ENCODE data around the gene SLC16A13.
A peak's percentile ranks its signal among the peaks of the same experiment; 100 is the strongest.
"Not testable (repeated sequence)": the region's sequence is repeated elsewhere in the genome, so short reads cannot be mapped to it uniquely, and the experiment has no call there.

Gene SLC16A13, protein sequence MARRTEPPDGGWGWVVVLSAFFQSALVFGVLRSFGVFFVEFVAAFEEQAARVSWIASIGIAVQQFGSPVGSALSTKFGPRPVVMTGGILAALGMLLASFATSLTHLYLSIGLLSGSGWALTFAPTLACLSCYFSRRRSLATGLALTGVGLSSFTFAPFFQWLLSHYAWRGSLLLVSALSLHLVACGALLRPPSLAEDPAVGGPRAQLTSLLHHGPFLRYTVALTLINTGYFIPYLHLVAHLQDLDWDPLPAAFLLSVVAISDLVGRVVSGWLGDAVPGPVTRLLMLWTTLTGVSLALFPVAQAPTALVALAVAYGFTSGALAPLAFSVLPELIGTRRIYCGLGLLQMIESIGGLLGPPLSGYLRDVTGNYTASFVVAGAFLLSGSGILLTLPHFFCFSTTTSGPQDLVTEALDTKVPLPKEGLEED

GRCh38 chr17:7035591-7036368 lies at the start of gene SLC16A13:
TSS of gene SLC16A13 (plus strand) at chr17:7036015. CDS start at chr17:7036383, 368 bp downstream.
- peak; percentile 95 for DNase-seq

DNA sequence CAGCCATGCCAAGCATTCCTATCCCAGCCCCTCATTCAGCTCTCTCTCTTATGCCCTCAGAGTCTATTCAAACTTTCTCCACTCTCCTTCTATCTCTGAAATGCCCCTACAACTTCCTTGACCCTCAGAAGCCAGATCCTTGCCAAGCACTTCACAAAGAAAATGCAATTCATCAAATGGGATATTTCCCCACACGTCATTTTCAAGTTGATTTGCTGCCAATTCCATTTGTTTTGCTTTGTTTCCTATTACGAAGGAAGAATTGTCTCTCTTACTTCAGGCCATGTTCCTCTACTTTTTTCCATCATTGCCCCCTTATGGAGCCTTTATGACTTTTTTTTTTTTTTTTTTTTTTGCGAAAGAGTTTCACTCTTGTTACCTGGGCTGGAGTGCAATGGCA lies 49.1 kb upstream of the SLC16A13 start:
- DNase-seq, result no peak

DNA sequence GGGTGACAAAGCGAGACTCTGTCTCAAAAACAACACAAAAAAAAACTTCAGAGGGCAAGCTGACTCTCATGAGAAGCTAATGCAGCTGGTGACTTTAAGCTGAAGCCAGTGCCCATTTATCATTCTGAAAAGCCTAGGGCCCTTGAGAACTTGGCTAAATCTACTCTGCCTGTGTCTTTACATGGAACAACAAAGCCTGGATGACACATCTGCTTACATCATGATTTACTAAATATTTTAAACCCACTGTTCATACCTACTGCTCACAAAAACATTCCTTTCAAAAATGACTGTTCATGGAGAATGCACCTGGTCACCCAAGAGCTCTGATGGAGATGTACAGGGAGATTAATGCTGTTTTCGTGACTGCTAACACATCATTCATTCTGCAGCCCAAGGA lies 46.0 kb upstream of the SLC16A13 start:
- DNase-seq, result no peak

DNA sequence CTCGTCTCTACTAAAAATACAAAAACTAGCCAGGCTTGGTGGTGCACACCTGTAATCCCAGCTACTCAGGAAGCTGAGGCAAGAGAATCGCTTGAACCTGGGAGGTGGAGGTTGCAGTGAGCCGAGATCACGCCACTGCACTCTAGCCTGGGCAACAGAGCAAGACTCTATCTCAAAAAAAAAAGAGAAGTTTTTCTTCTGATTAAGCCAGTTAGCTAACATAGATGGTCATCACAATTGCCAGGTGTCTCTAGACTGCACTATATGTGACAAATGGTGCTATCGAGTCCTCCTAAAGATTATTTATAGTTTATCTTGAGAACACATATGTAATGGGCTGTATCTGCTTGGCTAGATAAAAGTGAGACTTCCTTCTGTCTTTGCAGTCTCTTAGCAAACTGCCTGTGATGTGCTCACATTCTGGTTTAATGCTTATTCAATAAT lies 42.2 kb upstream of the SLC16A13 start:
- not testable (repeated sequence) for DNase-seq

- DNase-seq, result no peak
Measured at GRCh38 chr17:6994118-6994598, 41.7 kb upstream of the SLC16A13 start.

GRCh38 chr17:6994666-6995256 lies 41.1 kb upstream of the SLC16A13 start:
- DNase-seq, result no peak

- no peak for DNase-seq
Measured at GRCh38 chr17:6995500-6996255, 40.1 kb upstream of the SLC16A13 start, which contains the start of gene ALOX12. TSS of gene ALOX12 (plus strand) at chr17:6996049. CDS start at chr17:6996118, 69 bp downstream.

DNA sequence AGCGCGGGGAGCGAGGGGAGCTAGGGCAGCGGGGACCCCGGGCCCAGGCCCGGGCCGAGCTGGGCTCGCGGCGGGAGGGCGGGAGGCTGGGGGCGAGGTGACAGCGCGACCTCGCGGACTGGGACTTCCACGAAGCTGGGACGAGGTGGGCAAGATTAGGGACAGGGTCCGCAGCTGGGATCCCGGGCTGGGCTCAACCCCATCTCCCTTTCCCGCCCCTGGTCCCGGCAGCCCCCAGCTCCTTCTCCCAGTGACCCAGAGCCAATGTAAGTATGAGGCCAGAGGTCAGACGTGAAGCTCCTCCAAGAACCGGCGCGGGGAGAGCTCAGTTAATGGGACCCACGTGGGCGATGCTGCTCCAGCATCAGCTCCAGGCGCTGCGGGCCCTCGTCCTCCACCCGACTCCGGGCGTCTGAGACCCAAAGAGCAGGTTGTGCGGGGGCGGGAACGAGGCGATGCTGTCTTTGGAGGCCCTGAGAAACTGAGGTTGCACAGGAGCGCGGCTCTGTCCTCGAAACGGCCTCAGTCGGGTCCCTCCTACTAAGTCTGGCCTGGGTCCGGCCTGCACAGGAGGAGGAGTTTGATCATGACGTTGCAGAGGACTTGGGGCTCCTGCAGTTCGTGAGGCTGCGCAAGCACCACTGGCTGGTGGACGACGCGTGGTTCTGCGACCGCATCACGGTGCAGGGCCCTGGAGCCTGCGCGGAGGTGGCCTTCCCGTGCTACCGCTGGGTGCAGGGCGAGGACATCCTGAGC lies 39.4 kb upstream of the SLC16A13 start:
- no peak for DNase-seq

DNA sequence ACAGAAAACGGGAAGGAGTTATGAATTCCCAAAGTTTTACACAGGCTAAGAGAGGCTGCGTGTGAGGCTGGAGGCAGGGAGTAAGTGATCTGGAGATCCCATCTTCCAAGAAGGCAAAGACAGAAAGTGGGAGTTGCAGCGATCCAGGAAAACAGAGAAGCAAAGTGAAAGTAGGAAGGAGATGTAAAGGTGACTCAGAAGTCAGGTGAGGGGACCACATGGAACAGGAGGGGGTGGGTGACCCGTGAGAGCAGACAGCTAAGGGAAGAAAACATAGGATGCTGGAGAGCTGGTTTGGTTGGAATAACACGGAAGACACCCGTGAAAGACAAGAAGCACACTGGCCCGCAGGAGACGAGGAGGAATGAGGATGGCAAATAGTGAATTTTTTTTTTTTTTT lies 38.6 kb upstream of the SLC16A13 start:
- no peak for DNase-seq

DNA sequence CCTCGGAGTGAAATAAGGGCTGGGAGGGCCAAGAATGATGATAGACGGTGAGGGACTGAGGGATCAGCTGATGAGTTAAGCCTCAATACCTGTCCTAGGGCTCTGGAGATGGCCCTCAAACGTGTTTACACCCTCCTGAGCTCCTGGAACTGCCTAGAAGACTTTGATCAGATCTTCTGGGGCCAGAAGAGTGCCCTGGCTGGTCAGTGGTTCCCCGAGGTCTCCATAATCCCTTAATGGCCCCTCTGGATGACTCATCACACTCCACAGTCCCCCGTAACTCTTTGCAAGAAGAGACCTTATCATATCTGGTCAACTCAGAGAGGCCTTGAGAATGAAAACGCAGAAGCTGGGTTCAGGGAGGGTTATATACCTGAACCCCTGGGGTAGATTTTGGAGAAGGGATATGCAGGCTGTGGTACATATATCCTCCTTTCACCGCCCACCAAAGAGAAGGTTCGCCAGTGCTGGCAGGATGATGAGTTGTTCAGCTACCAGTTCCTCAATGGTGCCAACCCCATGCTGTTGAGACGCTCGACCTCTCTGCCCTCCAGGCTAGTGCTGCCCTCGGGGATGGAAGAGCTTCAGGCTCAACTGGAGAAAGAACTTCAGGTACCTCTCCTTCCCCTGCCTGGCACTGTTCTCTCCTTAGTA lies 36.8 kb upstream of the SLC16A13 start:
- DNase-seq, result no peak

GRCh38 chr17:7001318-7001961 lies 34.4 kb upstream of the SLC16A13 start:
- no peak for DNase-seq

- no peak for DNase-seq
Measured at GRCh38 chr17:7002288-7003047, 33.3 kb upstream of the SLC16A13 start.

- DNase-seq, result no peak
Measured at GRCh38 chr17:7003745-7004144, 32.1 kb upstream of the SLC16A13 start.

- DNase-seq, result peak; percentile 31
Measured at GRCh38 chr17:7004398-7005253, 31.2 kb upstream of the SLC16A13 start.

GRCh38 chr17:7005716-7006115 lies 30.1 kb upstream of the SLC16A13 start:
- no peak for DNase-seq

- DNase-seq, result no peak
Measured at GRCh38 chr17:7007143-7007542, 28.7 kb upstream of the SLC16A13 start.

DNA sequence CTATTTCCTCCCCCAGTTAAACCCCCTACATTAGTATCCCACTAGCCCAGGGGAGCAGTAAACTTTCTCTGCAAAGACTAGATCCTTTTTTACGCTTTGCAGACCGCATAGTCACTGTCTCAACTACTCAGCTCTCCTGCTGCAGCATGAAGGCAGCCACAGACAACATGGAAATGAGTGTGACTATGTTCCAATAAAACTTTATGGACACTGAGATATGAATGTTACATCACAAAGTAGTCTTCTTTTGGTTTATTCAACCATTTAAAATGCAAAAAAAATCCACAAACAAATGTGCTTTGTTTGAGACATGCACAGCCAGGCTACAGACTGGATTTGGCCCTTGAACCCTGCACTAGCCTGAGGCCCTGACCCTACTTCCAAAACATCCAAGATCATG lies 25.3 kb upstream of the SLC16A13 start:
- DNase-seq, result no peak

DNA sequence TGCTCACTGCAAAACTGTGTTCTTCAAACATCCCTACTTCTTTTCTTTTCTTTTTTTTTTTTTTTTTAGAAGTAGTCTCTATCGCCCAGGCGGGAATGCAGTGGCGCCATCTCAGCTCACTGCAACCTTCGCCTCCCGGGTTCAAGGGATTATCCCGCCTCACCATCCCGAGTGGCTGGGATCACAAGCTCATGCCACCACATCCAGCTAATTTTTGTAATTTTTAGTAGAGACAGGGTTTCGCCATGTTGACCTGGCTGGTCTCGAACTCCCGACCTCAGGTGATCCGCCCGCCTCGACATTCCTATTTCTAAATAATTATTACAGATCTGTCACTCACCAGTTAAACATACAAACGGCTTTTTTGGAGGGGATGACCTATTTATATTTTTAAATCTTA lies 24.4 kb upstream of the SLC16A13 start:
- DNase-seq, result no peak

DNA sequence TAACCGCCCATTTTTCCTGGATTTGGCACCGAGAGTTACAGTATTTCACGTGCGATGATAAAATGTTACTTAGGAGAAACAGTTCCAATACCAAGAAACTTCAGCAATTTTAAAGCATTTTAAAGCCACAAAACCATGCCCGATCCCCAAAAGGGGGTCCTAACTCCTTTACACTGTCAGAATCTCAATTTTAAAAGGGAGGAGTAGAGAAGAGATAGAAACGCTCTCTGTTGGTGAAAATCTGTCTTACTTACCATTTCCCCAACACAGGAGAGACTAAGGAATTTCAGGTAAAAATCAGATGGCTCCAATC lies 23.9 kb upstream of the SLC16A13 start:
- no peak for DNase-seq

All from NCI-H2171 (cell line).